GM18951 (cell line): ENCODE results near the gene NDC80.

ENCODE experiments used
- POLR2A ChIP-seq: IDR thresholded peaks from 4 replicates; pipeline ENCODE4 v1.6.1; 2011; ENCODE audit warnings: mild to moderate bottlenecking; ENCODE audit not compliant: insufficient read length, insufficient read depth; ENCODE audit errors: extremely low read depth
- in situ Hi-C: fragments of 300-500 bp; cut with MboI; formaldehyde crosslinking; loops from one replicate; pipeline ENCODE4 v1.12.0; 2022; ENCODE audit warnings: low sequenced_read_pairs, mixed read lengths, inconsistent platforms; ENCODE audit not compliant: unreplicated experiment

Gene NDC80

GRCh38 chr18:2610549-2610948 lies 39.2 kb downstream of the NDC80 start:
- in situ Hi-C loops: no loop called here
- TF ChIP-seq POLR2A: no peak

GRCh38 chr18:2612996-2613395 lies 41.6 kb downstream of the NDC80 start:
- TF ChIP-seq POLR2A: no peak
- in situ Hi-C loops: no loop called here

- in situ Hi-C loops: no loop called here
Measured at GRCh38 chr18:2617401-2617998, 46.1 kb downstream of the NDC80 start.

GRCh38 chr18:2618009-2618408 lies 46.7 kb downstream of the NDC80 start:
- in situ Hi-C loops: no loop called here
- no peak for TF ChIP-seq POLR2A

More at GRCh38 chr18:2617401-2617998, 46.1 kb downstream of the NDC80 start:
- TF ChIP-seq POLR2A: no peak

- no peak for TF ChIP-seq POLR2A
- in situ Hi-C loops: no loop called here
Measured at GRCh38 chr18:2625217-2625616, 53.9 kb downstream of the NDC80 start.

- TF ChIP-seq POLR2A: no peak
- in situ Hi-C loops: no loop called here
Measured at GRCh38 chr18:2627821-2628276, 56.5 kb downstream of the NDC80 start.

GRCh38 chr18:2629003-2629402 lies 57.6 kb downstream of the NDC80 start:
- TF ChIP-seq POLR2A: no peak
- in situ Hi-C loops: no loop called here

- in situ Hi-C loops: no loop called here
- no peak for TF ChIP-seq POLR2A
Measured at GRCh38 chr18:2635586-2635985, 64.2 kb downstream of the NDC80 start.

GRCh38 chr18:2636126-2636631 lies 64.8 kb downstream of the NDC80 start:
- in situ Hi-C loops: no loop called here
- TF ChIP-seq POLR2A: no peak

- TF ChIP-seq POLR2A: peak; percentile 22
- in situ Hi-C loops: no loop called here
Measured at GRCh38 chr18:2641638-2642037, 70.3 kb downstream of the NDC80 start.

GRCh38 chr18:2642771-2643170 lies 71.4 kb downstream of the NDC80 start:
- TF ChIP-seq POLR2A: no peak
- in situ Hi-C loops: no loop called here

GRCh38 chr18:2644535-2644934 lies 73.2 kb downstream of the NDC80 start:
- no peak for TF ChIP-seq POLR2A
- in situ Hi-C loops: no loop called here

- in situ Hi-C loops: no loop called here
- no peak for TF ChIP-seq POLR2A
Measured at GRCh38 chr18:2651981-2652380, 80.6 kb downstream of the NDC80 start.

- no peak for TF ChIP-seq POLR2A
- in situ Hi-C loops: no loop called here
Measured at GRCh38 chr18:2653467-2653866, 82.1 kb downstream of the NDC80 start.
